Body of pancreas (tissue), 4 donors: ENCODE measurements around the gene RAPGEF1.
A peak's percentile ranks its signal among the peaks of the same experiment; 100 is the strongest.

ENCODE experiments used
- POLR2A ChIP-seq, 3 donors: fragments of 450-650 bp; IDR thresholded peaks; one replicate each; pipeline ENCODE4 v1.6.1; 2016; ENCODE audit warnings: antibody characterized with exemption in 3 of 3, mild to moderate bottlenecking in 2 of 3
- TF ChIP-seq, protein P1 (sequence below), 7 experiments: fragments of 450-650 bp in 4 of 7; fragments of 200-600 bp in 3 of 7; sonication (generic) in 3 of 7; IDR thresholded peaks; one replicate each; pipeline ENCODE4 v1.5.1; 2016 to 2019; ENCODE audit warnings: antibody characterized with exemption in 7 of 7

DNA sequence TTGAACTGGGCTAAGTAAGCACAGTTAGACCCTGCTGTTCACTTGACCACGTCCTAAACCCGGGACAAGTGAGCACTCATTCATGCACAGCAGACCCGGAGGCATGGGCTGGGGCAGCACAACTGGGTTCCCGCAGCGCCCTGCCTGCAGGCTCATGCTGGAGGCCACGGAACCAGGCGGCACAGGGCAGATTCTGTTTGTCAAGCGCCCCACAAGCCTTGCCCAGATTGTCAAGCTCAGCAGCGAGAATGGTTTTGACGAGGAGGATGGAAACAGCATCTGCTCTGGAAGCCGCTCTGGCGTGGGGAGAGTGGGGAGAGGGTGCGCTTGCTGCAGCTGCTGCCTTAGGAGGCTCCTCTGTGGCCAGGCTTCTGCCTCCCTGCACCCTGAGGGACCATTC, 161.9 kb downstream of the RAPGEF1 start:
- peak in 1 of 3 donors; percentile 13 for TF ChIP-seq POLR2A (IDR thresholded peaks at IDR 0.05)
- TF ChIP-seq, protein P1, sequence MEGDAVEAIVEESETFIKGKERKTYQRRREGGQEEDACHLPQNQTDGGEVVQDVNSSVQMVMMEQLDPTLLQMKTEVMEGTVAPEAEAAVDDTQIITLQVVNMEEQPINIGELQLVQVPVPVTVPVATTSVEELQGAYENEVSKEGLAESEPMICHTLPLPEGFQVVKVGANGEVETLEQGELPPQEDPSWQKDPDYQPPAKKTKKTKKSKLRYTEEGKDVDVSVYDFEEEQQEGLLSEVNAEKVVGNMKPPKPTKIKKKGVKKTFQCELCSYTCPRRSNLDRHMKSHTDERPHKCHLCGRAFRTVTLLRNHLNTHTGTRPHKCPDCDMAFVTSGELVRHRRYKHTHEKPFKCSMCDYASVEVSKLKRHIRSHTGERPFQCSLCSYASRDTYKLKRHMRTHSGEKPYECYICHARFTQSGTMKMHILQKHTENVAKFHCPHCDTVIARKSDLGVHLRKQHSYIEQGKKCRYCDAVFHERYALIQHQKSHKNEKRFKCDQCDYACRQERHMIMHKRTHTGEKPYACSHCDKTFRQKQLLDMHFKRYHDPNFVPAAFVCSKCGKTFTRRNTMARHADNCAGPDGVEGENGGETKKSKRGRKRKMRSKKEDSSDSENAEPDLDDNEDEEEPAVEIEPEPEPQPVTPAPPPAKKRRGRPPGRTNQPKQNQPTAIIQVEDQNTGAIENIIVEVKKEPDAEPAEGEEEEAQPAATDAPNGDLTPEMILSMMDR (IDR thresholded peaks at IDR 0.05) = no peak
